GM10248 (cell line): ENCODE results near the gene RNF125.

Experiments
- CTCF ChIA-PET: fragments of 300-600 bp; sonication (Branson Sonifier 250); formaldehyde crosslinking; extraction: SDS; loops from one replicate; lab custom pipeline; 2021; ENCODE audit warnings: antibody characterized with exemption; lab: Yijun Ruan, JAX
- POLR2A ChIA-PET: fragments of 350-650 bp; sonication (Branson Sonifier 250); formaldehyde crosslinking; extraction: SDS; loops from one replicate; lab custom pipeline; 2020; ENCODE audit warnings: antibody characterized with exemption; lab: Yijun Ruan, JAX
- DNase-seq: peaks from one replicate; pipeline ENCODE4 v3.0.0; 2012; ENCODE audit errors: extremely low spot score
- TF ChIP-seq, protein P1 (sequence below): IDR thresholded peaks from 2 replicates; pipeline ENCODE4 v1.5.1; 2012; ENCODE audit warnings: mild to moderate bottlenecking, low read depth; ENCODE audit errors: extremely low read depth, missing control alignments, control extremely low read depth

RNF125 gene

DNA sequence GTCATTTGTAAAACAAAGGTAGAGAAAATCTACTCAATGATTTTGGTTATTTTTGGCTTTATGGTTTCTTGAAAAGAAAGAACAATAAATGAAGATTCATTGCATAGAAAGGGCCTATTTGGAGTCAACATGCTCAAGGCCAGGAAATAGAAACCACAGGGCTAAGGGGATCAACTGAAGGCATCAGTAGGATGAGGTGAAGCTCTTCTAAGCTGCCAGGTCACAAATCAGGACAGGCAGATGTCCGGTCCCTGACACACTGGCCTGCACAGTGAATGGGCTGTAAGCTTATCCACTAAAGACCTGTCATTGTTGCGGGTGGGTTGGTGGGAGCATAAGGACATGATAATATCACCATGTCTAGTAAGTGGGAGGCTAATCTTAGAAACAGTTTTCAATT lies 41.4 kb downstream of the RNF125 start:
- TF ChIP-seq, protein P1, sequence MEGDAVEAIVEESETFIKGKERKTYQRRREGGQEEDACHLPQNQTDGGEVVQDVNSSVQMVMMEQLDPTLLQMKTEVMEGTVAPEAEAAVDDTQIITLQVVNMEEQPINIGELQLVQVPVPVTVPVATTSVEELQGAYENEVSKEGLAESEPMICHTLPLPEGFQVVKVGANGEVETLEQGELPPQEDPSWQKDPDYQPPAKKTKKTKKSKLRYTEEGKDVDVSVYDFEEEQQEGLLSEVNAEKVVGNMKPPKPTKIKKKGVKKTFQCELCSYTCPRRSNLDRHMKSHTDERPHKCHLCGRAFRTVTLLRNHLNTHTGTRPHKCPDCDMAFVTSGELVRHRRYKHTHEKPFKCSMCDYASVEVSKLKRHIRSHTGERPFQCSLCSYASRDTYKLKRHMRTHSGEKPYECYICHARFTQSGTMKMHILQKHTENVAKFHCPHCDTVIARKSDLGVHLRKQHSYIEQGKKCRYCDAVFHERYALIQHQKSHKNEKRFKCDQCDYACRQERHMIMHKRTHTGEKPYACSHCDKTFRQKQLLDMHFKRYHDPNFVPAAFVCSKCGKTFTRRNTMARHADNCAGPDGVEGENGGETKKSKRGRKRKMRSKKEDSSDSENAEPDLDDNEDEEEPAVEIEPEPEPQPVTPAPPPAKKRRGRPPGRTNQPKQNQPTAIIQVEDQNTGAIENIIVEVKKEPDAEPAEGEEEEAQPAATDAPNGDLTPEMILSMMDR = no peak
- POLR2A ChIA-PET = interaction anchor here (0.5 kb wide), 1 partner anchor 32 kb away, joined by 3 read pairs; no protein-coding TSS in a partner anchor
- CTCF ChIA-PET = interaction anchor here (1.0 to 1.1 kb wide), 3 partner anchors 9 to 25 kb away, joined by 3 to 4 read pairs (median 4); no protein-coding TSS in a partner anchor
- no peak for DNase-seq

DNA sequence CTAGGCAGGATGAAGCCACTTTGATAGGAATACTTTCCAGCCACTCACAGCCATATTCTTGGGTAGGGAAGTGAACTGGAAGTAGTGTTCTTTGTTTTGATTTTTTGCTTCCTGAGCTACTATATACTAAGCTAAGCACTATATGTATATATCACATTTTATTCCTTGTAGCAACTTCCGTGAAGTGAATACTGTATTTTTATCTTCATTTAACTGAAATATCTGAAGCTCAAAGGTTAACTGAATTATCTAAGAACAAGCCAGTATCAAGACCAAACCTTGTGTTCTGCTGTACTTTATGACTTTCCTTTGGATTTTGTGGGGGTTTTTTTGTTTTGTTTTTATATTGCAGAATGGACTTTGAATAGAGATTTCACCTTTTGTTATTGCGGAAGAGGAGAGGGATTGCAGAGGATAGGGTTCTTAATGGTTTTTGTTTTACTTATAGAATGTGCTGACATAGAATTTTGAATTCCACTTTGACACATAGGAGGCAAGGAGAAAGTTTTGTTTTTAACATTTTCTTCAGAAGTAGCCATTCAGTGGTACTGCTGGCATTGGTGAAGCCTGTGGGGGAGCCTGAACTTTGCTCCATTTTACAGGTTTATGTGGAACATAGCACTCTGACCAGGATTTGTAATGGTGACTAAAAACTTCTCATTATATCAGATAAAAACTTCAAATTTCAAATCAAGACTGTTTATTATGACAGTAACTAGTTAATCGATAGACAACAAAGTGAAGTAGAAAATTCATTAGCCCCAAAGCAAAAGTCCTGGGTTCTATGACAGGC lies 48.9 kb downstream of the RNF125 start:
- TF ChIP-seq, protein P1 = no peak
- no peak for DNase-seq
- ChIA-PET POLR2A (no interaction called here), CTCF (interaction anchor here (1.2 to 1.4 kb wide), 3 partner anchors 19 to 90 kb away, joined by 3 read pairs; no protein-coding TSS in a partner anchor)

DNA sequence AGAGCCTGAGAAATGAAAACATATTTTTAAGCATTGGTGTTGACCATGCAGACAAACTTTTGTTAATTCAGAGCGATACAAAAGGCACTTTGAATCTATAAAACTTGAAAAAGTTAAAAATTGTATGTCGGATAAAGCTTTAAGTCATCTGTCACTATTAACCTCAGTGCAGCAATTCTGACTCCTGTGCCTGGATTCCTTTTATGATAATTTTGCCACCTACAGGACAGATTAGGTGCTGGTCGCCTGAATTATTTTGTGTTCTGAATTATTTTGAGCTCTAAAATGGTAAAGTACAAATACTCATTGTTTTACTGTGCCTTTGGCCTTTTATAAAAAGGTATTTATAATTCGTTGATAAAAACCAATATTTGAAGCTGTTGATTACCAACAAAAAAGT lies 53.7 kb downstream of the RNF125 start:
- ChIA-PET POLR2A (interaction anchor here (0.6 kb wide), 1 partner anchor 26 kb away, joined by 6 read pairs; no protein-coding TSS in a partner anchor), CTCF (interaction anchor here (0.6 to 2.1 kb wide), 17 partner anchors 10 to 347 kb away, joined by 3 to 12 read pairs (median 4); partner anchors contain the start of genes RNF138 and TRAPPC8)
- peak; percentile 24 for DNase-seq
- TF ChIP-seq, protein P1 = peak; percentile 31

DNA sequence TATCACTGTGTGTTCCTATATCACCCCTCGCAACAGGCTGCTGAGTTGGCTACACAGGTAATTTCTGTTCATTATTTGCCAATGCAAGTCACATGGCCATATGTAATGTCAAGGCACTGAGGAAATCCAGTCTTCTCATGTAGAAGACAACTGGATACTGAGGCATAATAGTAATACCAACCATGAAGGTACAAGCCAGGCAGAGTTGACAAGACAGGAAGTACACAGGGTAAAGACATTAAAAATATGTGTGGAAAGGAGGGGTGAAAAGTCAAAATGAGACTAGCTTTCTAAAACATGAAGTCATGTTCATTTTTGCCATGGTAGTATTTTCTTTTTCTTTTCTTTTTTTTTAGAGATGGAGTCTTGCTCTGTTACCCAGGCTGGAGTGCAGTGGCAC lies 55.6 kb downstream of the RNF125 start:
- TF ChIP-seq, protein P1 = no peak
- no peak for DNase-seq
- CTCF ChIA-PET = interaction anchor here (1.1 to 1.2 kb wide), 2 partner anchors 11 kb away, joined by 3 to 4 read pairs; no protein-coding TSS in a partner anchor
- POLR2A ChIA-PET = no interaction called here

DNA sequence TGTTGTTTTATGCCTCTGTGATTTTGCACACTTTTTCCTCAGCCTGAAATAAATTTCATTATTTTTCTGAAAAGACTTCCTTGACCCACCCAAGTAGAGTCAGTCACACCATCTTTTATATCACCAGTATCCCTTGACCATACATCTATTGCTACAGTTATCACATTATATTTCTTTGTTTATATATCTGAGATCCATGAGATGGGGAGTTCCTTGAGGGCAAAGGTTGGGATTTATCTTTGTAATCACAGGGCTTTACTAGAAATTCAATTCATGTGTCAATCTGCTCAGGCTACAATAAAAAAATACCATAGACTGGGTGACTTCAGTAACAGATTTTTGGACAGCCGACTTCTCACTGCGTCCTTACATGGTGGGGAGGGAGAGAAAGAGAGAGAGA lies 60.2 kb downstream of the RNF125 start:
- CTCF ChIA-PET = no interaction called here
- TF ChIP-seq, protein P1 = no peak
- DNase-seq = no peak
- POLR2A ChIA-PET = no interaction called here

DNA sequence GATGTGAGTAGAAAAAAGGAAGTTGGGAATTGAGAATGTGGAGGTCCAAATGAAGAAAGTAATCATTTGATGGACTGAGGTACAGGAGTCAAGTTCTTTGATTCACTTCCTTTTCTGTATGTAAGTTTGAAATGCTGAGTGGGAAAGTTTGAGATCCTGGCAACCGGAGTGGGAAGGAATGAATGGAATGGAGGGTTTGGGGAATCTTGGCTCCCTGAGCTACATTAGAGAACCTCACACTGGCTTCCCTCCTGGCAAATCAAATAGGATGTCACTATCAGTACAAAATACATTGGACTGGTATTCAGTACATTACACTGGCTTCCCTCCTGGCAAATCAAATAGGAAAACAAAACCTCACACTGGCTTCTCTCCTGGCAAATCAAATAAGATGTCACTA lies 63.3 kb downstream of the RNF125 start:
- CTCF ChIA-PET = interaction anchor here (1.4 kb wide), 1 partner anchor 8 kb away, joined by 3 read pairs; no protein-coding TSS in a partner anchor
- TF ChIP-seq, protein P1 = no peak
- POLR2A ChIA-PET = no interaction called here
- DNase-seq = no peak
